ENCODE results near the gene CKLF.

The CKLF gene

DNA sequence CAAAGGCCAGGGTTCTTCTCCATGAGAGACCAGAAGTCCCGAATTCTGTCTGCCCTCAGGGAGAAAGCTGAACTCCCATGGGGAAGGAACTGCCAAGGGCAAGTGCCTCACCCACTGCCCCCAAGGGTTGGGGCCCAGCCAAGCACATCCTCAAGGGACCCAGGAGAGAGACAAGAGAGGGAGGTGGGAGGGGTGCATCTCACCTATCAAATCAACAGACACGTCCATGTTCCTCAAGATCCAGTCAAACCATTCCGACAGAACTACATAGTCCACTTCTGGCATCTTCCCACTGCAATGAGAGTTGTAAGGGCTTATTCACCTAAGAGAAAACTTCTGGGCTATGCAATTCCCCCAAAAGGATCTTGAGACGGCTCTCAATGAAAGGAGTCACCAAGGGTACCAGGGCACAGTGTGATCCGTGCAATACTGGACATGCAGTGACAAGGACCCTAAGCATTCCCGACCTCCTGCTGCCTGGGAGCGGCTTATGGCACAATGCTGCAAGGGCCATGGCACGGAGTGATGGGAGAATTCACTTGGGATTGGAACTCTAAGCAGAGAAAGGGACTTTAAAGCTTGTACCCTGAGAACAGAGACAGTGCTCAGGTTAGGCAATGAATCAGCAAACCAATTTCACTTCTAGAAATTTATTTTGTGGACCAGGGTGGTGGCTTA lies 34.7 kb upstream of the CKLF start:
- no peak for DNase-seq

DNA sequence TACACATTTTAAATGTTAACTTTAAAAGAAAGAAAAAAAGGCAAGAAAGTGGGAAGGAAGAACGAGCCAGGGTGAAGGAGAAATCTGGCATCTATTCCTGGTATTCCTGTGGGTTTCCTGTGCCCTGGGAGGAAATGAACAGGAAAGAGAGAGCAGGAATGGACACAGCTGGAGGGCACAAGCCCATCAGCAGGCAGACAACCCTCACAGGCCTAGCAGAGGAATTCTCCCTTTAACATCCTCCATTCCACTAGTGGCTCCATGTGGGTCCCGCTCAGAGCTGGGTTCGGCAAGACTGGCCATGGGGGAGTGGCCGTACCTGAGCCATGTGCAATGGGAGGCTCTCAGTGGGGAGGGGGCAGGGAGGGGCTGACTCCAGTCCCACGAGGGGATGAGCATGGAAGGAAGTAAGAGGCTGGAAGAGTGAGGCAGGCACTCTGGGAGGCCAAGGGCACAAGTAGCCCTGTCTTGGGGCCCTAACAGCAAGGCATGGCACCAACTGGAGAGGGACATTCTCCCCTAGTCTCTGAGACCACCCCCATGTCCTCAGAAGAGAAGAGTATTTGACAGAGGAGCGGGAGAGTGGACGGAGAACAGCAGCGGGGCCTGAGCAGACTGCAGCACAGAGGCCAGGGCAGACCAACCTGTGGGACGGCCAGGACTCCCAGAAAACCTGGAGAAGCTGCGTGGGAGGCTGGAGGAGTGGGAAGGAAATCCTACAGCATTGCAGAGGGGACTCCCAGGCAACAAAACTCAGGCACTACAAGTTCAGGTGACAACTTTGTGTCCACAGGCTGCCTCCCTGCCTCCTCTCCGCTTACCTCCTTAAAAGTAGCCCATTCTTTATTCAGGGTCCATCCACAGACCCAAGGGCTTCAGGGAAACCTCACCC lies 32.6 kb upstream of the CKLF start:
- no peak for DNase-seq

DNA sequence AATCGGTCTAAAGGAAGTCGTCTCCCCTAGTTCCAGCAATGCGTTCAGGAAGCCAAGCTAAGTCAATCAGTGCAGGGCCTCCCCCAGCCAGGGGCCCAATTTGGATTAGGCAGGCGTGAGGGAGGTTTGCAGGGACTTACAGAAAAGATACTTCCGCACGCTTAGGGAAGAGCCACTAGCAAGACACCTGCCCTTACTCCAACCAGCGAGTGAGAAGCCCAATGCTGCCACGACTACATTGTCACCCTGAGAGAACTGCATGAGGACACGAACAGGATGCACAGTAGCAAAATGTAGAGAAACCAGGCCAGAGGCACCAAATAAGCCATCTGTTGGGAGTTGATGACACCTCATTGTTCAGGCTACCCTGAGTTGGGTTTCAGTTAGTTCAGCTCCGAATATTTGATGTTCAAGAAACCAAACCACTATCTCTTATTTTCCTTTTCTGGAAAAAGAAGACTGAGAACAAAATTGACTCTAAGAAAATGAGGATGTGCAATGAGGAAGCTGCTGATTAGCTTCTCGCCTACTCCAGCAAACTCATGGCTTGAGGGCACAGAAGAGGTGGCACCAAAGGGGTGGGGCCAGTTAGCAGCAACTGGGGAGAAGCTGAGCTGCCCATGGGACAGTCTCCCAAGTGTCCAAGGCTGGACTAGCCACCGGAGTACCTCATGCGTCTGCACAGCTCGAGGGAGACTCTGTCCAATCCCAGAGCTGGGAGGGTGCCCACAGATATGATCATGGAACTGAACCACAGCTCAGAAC lies 31.8 kb upstream of the CKLF start:
- DNase-seq = no peak

DNA sequence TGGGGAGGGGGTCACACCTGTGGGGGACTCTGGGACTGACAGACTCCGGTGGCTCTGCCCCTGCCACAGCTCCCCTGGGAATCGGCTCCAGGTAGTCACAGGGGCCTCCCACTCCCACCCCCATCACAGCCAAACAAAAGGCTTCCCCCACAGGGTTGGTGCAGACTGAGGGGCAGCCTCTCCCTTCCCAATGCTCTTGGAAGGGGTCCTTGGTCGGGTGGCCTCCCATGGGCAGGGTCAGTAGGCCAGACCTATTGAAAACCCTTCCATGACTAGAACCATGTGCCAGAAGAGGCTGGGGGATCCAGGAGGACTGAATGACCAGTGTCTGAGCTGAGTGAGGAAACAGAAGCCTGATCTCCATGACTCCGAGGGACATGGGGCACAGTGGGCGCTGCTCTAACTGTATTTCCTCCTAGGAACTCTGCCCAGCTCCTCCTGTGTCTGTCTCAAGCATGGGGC lies 31.1 kb upstream of the CKLF start:
- no peak for DNase-seq

DNA sequence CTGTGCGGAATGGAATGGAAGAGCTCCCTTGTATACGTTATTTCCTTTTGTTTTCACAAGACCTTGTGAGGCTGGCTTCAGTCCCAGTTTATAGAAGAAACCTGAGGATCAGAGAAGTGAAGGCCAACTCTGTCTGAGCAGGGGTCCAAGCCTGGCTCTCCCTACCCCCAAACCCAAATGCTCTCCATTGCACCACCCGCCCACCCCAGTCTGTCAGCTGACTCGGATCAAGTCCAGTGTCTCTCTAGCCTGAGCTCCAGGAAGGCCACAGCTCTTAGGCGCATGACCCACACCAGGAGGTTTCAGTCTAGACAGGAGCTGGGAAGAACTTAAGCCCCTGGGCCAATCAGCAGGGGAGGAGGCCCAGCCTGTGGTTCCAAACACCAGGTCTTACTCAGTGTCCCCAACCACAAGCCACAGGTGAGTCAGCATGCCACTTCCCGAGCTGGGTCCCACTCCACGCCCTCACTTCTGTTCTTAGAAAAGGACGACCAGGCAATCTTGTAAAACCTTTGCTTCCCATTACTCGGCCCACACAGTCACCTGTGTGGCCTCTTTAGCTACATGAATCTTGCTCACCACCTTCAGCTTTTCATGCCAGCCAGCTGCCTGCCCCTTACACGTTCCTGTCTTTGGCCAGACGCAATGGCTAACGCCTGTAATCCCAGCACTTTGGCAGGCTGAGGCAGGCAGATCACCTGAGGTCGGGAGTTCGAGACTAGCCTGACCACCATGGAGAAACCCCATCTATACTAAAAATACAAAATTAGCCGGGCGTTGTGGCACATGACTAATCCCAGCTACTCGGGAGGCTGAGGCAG lies 30.2 kb upstream of the CKLF start:
- no peak for DNase-seq

DNA sequence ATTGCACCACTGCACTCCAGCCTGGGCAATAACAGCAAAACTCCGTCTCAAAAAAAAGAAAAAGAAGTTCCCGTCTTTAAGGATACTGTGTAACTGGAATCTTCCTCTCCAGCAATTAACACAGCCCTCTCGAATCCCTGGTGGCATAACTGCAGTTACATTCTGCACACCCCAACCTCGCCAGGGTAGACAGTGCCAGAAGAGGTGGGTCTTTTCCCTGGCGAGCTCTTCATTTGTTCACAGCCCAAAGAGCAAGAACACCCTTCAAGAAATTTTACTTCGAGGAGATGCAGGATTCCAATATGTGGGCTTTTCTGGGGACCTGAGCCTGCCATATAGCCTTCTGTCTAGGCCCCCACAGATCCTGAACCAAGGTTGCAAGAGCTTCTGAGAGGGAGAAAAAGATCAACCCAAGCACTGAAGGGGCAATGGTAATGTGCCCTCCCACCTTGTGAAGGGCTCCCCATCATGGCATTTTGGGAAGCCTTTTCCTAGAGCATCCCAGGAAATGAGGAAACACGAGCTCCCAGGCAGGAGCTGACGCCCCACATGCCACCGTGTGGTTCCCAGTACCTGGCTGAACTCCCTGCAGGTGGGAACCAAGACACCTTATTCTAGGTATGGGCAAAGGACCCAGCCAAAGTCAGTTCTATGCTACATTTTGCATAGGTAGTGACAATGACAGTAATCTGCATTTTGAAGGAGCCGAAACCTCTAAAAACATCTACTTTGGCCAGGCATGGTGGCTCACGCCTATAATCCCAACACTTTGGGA lies 29.4 kb upstream of the CKLF start:
- no peak for DNase-seq

DNA sequence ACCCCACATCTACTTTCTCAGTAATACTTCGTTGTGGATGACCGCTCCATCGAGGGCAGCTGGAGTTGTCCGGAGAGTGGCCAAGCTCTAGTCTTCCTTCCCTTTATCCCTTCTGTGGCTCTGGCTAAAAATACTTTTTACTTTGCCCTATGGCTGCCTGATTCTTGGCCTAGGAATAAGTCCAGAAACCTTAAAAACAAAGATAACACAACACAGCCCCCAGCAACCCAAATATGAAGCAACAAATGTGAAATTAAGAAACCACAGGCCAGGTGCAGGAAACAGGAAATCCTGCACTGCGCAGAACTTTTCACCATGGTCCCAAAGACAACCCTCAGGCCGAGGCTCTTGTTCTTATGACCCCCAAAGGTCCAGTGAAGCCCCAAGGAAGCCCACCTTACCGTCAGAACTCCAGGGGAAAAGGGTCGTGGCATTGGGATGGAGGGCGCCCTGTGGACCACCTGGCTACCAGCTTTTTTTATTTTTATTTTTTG lies 28.5 kb upstream of the CKLF start:
- DNase-seq = no peak

DNA sequence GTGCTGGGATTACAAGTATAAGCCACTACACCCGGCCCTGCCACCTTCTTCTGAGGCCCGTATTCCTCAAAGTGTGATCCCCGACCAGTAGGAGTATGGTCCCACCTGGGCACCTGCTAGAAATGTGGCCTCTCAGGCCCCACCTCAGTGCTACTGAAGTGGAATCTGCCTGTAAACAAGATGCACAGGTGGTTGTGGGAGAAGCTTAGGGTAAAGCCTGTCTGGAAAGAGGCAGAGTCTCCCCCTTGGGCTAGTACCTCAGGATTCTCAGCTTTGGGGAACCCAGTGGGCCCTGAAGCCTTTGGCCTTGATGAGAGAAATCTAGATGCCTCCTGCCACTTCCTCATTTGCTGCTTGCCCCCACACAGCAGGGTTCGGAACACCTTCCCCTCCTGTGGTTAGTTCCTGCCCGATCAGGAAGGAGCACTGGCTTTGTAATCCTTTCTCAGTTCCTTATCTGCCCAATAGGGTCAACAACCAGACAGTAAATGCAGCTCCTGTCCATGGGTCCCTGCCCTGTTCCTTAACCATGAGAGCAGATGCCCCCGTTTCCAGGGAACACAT lies 27.7 kb upstream of the CKLF start:
- no peak for DNase-seq

DNA sequence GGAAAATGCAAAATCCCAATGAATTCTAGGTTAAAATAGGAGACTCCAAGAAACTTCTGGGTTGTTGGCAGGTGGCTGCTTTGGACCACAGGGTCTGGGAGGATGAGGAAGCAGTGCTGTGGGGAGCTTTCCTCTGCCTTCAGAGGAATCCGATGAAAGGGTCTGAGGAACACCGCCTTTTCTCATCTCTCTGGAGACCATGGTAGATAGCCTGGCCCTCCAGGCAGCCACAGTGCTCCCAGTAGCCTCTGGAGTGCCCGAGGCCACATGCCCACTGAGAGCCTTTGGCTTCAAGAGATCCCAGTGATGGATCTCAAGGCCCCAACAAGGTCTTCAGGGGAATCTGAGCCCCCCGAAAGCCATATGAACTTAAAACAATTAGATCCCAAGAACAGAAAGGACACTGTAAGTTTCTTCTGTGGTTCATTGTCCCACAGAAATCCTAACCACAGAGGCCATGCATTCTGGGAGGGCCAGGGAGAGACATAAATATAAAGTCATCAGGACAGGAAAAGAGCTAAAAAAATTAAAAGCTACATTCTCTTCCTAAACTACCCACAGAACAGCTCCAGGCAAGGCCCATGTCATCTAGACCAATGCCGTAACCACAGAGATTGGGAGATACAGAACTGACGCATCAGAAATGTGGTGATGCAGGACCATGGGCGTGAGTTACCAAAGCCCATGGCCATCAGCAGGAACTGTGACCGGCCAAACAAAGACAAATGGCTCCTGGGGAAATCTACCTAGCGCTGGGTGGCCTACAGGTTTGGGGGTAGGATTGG lies 26.8 kb upstream of the CKLF start:
- no peak for DNase-seq

DNA sequence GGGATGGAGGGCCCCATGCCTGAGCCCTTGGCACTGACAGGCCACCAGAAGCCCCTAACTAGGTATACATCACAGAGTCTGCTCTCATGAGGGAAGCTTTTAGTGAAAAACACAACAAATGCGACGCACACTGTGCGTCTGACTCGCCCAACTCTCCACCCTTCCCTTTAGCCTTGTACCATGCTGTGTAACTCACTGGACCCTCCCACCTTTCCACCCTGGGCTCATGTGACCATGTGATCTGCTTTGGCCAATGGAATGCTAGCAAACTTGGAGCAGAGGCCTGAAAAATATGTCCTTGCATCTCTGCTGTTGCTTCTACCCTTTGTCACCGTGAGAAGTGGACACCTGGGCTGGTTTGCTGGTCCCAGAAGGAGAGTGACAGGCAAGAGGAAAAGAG lies 24.1 kb upstream of the CKLF start:
- no peak for DNase-seq

DNA sequence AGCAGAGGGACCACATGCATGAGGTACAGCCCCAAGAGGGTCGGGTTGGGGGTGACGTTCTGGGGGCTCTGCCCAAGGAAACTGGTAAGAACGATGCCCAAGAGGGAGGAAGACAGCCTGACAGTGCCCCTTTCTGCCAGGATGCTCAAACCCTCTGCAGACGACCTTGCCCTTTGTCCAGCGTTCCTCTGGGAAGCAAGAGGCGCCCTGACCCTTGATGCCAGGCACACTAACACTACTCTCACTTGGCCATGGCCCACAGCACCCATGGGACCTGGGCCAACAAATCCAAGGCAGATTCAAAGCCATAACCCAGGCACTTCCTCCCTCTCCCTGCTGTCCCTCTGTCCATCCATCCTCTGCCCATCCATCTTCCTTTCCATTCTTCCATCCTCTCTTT lies 22.9 kb upstream of the CKLF start:
- no peak for DNase-seq

DNA sequence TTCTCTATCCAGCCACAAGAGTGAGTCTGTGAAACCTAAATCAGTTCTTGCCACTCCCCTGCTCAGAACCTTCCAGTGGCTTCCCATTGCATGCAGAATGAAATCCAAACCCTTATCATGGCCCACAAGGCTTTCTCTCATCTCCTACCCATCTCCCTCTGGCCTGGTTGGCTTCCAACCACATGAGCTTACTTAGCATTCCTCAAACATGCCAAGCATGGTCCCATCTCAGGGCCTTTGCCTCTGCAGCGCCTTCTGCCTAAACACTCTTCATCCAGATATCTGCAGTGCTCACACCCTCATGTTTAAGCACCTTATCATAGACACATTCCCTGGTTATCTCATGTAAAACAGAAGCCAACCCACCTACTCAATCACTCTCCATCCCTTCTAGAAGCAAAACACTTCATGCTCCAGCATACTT lies 18.0 kb upstream of the CKLF start:
- no peak for DNase-seq

DNA sequence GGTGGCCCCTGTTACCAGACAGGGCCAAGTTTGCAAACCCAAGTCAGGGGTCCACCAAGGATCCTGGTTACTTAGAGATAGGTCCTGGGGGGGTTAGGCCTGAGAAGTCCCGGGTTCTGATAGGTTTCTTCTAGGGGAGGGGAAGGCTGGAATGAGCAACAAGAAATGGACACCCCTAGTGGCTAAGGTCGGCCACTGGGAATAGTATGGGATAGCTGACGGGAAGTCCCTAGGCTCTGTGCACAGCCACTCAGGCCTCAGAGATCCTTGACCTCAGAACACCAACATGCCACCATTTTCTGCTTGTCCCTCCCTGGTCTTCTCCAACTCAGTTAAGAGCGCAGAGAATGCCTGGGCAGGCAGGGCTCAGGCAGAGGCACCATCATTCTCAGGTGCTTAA lies 15.9 kb upstream of the CKLF start:
- no peak for DNase-seq

DNA sequence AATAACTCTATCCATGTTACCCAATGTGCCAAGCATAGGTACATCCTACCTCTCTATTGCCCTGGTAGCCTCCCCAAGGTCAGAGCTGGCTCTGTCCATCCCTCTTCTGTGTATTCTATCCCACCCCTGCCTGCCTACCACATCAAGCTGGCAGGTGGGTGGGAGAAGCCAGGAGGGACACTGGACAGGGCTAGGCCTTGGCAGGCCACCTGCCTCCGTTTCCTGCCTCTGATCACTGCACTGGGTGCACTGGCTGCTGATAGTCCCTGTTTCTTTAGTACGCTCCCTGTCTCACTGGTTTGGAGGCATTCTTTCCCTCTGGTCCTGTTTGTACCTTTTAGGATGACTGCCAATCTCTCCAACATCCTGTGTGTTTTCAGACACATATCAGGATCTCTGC lies 15.1 kb upstream of the CKLF start:
- no peak for DNase-seq

DNA sequence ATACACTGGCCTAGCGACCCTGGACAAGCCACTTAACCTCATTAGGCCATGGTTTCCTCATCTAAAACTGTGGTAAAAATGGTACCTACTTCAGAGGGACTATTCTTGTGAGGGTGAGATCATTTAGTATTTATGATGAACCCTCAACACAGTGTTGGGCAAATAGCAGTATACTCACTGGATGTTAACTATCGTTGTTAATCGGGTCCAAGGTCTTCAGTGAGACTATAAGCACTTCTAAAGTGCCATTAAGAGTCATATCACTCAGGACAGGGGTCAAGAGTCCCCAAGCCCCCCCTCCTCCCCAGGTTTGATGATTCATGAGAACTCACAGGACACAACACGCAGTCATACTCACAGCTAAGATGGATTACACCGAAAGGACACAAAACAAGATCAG lies 13.5 kb upstream of the CKLF start:
- no peak for DNase-seq

DNA sequence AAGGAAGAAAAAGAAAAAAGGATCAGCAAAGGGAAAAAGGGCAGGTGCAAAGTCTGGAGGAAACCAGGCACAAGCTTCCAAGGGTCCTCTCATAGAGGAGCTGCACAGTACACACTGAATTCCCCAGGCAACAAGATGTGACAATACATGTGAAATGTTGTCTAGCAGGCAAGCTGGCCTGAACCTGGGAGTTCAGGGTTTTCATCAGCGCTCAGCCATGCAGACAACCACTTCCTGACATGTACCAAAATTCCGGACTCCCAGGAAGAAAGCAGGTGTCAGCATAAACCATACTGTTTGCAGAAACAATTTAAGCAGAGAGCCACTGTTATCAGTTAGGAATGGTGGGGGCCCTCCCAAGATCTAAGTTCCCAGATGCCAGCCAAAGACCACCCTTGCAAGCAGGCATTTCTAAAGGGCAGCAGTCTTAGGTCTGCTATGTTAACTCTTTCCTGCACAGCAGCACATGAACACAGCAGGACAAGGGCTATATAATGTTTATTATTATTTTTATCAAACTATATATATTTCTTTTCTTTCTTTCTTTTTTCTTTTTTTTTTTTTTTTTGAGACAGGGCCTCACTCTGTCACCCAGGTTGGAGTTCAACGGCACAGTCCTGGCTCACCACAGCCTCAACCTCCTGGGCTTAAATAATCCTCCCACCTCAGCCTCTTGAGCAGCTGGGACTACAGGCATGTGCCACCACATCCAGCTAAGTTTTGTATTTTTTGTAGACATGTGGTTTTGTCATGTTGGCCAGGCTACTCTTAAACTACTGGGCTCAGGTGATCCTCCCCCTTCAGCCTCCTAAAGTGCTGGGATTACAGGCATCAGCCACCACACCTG lies 12.5 kb upstream of the CKLF start:
- DNase-seq = no peak

DNA sequence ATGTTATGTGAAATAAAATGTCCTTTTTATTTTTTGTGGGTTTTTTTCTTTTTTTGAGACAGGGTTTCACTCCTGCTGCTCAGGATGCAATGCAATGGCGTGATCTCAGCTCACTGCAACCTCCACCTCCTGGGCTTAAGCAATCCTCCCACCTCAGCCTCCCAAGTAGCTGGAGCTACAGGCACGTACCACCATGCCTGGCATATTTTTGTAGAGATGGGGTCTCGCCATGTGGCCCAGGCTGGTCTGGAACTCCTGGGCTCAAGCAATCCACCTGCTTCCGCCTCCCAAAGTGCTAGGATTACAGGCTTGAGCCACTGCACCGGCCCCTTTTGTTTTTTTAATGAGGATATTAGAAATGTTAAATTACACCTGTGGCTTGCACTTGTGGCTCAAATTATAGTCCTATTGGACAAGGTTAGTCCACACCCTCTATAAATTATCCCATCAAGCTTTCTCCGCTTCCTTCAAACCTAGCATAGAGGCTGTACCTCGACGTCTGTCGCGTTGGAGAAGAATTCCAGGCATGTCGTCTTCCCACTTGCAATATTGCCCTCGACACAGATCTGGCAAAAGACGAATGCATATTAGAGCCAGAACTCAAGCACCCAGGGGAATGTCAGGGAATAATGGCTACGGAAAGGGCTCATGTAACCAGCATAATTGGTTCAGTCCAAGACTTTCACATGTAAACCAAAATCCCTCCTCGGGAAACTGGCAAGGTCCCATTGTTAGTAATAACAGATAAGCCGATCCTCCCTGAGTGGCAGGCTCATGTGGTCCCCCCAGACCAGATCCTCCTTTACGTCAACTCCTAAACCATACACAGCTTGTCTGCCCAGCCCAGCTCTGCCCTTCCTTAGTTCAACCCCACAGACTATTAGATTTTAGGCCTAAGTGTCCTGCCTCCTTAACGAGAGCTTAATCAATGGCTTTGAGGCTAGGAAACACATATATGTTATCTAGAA lies 10.7 kb upstream of the CKLF start:
- no peak for DNase-seq

DNA sequence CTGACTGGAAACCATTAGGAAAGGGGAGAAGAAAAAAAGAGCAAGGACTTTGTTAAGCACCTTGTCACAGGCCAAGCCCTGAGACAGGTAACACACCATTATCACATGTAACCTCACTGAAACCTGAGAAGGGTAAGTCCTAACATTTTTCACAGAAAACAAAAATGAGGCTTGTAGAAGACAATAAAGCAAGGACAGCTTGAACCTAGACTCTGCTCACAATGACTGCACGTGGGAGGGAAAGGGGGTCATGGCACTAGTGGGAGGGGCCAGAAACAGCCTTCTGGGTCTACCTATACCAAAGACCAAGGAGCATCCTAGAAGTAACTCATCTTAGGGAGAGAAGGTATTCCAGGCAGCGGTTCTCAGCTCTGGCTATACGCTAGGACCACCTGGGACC lies 10.0 kb upstream of the CKLF start:
- no peak for DNase-seq

All from NCI-H774 (cell line).